Liver (tissue), 9 donors: ENCODE results near the gene BGLAP. TPM values are rescaled to one million over a fixed set of nuclear protein-coding genes. Genes with fewer than 3 reads are reported as not detected.

Experiments
- DNase-seq: peaks from one replicate; pipeline ENCODE4 v3.0.0-alpha.2; 2017; ENCODE audit warnings: low spot score
- H3K27ac ChIP-seq, 2 donors: one replicate each; pipeline ENCODE4 v1.7.0; 2013; ENCODE audit warnings: inconsistent platforms in 2 of 2, low read length in 2 of 2, control low read depth in 1 of 2, low read depth in 1 of 2, mild to moderate bottlenecking in 1 of 2
- H3K27me3 ChIP-seq, 4 donors: one replicate each; pipeline versions ENCODE4 v1.6.1 to v1.7.0; 2013; ENCODE audit warnings: low read length in 3 of 4, inconsistent platforms in 1 of 4, mild to moderate bottlenecking in 1 of 4, moderate library complexity in 1 of 4; ENCODE audit not compliant: control insufficient read depth in 4 of 4, insufficient read depth in 4 of 4
- H3K36me3 ChIP-seq, 4 donors: one replicate each; pipeline versions ENCODE4 v1.6.1 to v1.7.0; 2013; ENCODE audit warnings: low read length in 3 of 4, mild to moderate bottlenecking in 3 of 4, low read depth in 1 of 4, moderate library complexity in 1 of 4; ENCODE audit not compliant: control insufficient read depth in 4 of 4, insufficient read depth in 3 of 4
- H3K4me1 ChIP-seq, 4 donors: one replicate each; pipeline versions ENCODE4 v1.6.1 to v1.7.0; 2013; ENCODE audit warnings: low read length in 3 of 4, mild to moderate bottlenecking in 3 of 4, moderate library complexity in 1 of 4; ENCODE audit not compliant: control insufficient read depth in 4 of 4, insufficient read depth in 4 of 4
- H3K4me3 ChIP-seq, 3 donors: one replicate each; pipeline versions ENCODE4 v1.6.1 to v1.7.0; 2013; ENCODE audit warnings: low read length in 3 of 3, control low read depth in 1 of 3, low read depth in 1 of 3, mild to moderate bottlenecking in 1 of 3
- H3K9ac ChIP-seq, 2 donors: one replicate each; pipeline ENCODE4 v1.7.0; 2013; ENCODE audit warnings: low read length in 2 of 2, mild to moderate bottlenecking in 2 of 2, moderate library complexity in 2 of 2, control low read depth in 1 of 2, low read depth in 1 of 2
- H3K9me3 ChIP-seq, 4 donors: one replicate each; pipeline versions ENCODE4 v1.6.1 to v1.7.0; 2013; ENCODE audit warnings: low read length in 3 of 4; ENCODE audit not compliant: control insufficient read depth in 4 of 4
- FOXA1 ChIP-seq: IDR thresholded peaks from 2 replicates; pipeline ENCODE4 v1.6.1; 2016; ENCODE audit warnings: antibody characterized with exemption
- FOXA2 ChIP-seq: IDR thresholded peaks from 2 replicates; pipeline ENCODE4 v1.6.1; 2016; ENCODE audit warnings: antibody characterized with exemption
- GABPA ChIP-seq, 2 donors: IDR thresholded peaks in 1 of 2; conservative IDR thresholded peaks in 1 of 2; 2 replicates each; pipeline ENCODE4 v1.6.1; 2016; ENCODE audit warnings: antibody characterized with exemption in 2 of 2, mild to moderate bottlenecking in 1 of 2, moderate library complexity in 1 of 2
- HNF4A ChIP-seq, 2 donors: conservative IDR thresholded peaks; 2 replicates each; pipeline ENCODE4 v1.6.1; 2016; ENCODE audit warnings: antibody characterized with exemption in 2 of 2, mild to moderate bottlenecking in 2 of 2
- JUND ChIP-seq, 2 donors: IDR thresholded peaks; 2 replicates each; pipeline ENCODE4 v1.6.1; 2016; ENCODE audit warnings: antibody characterized with exemption in 2 of 2
- MAX ChIP-seq: IDR thresholded peaks from 2 replicates; pipeline ENCODE4 v1.6.1; 2016; ENCODE audit warnings: antibody characterized with exemption
- NR2F2 ChIP-seq: IDR thresholded peaks from 2 replicates; pipeline ENCODE4 v1.6.1; 2016; ENCODE audit warnings: antibody characterized with exemption
- RAD21 ChIP-seq, 2 donors: IDR thresholded peaks; 2 replicates each; pipeline ENCODE4 v1.6.1; 2016; ENCODE audit warnings: antibody characterized with exemption in 2 of 2, mild to moderate bottlenecking in 2 of 2
- RXRA ChIP-seq, 2 donors: IDR thresholded peaks; 2 replicates each; pipeline ENCODE4 v1.6.1; 2017 to 2018; ENCODE audit warnings: antibody characterized with exemption in 2 of 2, mild to moderate bottlenecking in 1 of 2
- SP1 ChIP-seq: IDR thresholded peaks from 2 replicates; pipeline ENCODE4 v1.6.1; 2018; ENCODE audit warnings: antibody characterized with exemption, mild to moderate bottlenecking
- TAF1 ChIP-seq: conservative IDR thresholded peaks from 2 replicates; pipeline ENCODE4 v1.6.1; 2016; ENCODE audit warnings: antibody characterized with exemption, mild to moderate bottlenecking
- YY1 ChIP-seq: IDR thresholded peaks from 2 replicates; pipeline ENCODE4 v1.6.1; 2016; ENCODE audit warnings: antibody characterized with exemption, mild to moderate bottlenecking
- WGBS: extraction: QIAGEN DNeasy Blood & Tissue Kit; methylation state at CpG from one replicate; pipeline ENCODE4 v1.1.7; 2013; 5-methylcytosine and 5-hydroxymethylcytosine counted together
- polyA plus RNA-seq, 2 donors: library from polyadenylated mRNA; stranded (reverse) in 1 of 2; unstranded in 1 of 2; fragments of 200-250 nt in 1 of 2; fragments of >200 nt in 1 of 2; fragmentation: Nextera tagmentation in 1 of 2; extraction: Ambion mirVana in 1 of 2; gene quantifications; one replicate each; pipeline versions ENCODE4 v1.2.1 to v1.2.3, GENCODE V29; 2013 to 2015
- total RNA-seq, 2 donors: library from RNA; depleted of rRNA; stranded (reverse); fragments of >200 nt; gene quantifications; one replicate each; pipeline ENCODE4 v1.2.3, GENCODE V29; 2014
- TF ChIP-seq, protein P1 (sequence below): IDR thresholded peaks from 2 replicates; pipeline ENCODE4 v1.6.1; 2016; ENCODE audit warnings: antibody characterized with exemption
- TF ChIP-seq, protein P2 (sequence below): fragments of 150-350 bp; IDR thresholded peaks from 2 replicates; pipeline ENCODE4 v1.5.1; 2017; ENCODE audit warnings: improper control_type of control experiment, low read depth, low read length; ENCODE audit not compliant: missing input control
- TF ChIP-seq, protein P3 (sequence below): IDR thresholded peaks from 2 replicates; pipeline ENCODE4 v1.6.1; 2016; ENCODE audit warnings: antibody characterized with exemption
- donor health status: healthy.
- donor health status: healthy.
- donor health status: healthy.
- donor health status: healthy.
- donor health status: healthy.

The BGLAP gene
- total and polyA plus RNA-seq, 4 donors = 0.06 to 0.75 (median 0.28) TPM; not detected in 1

- TF ChIP-seq FOXA2 = no peak
- H3K27ac ChIP-seq = no peak overlapping the region
- H3K27me3 ChIP-seq = no peaks in the 10 kb centered on the region
- WGBS = 96% methylated on average over 13 of the region's 13 CpGs
- H3K4me3 ChIP-seq = no peak overlapping the region
- no peaks in the 10 kb centered on the region for H3K9me3 ChIP-seq
- peaks cover 2 to 21% (median 14%) of the 10 kb centered on the region in 4 donors for H3K4me1 ChIP-seq
- H3K36me3 ChIP-seq = peaks cover 2 to 28% (median 17%) of the 10 kb centered on the region in 4 donors
- DNase-seq = no peak
- H3K9ac ChIP-seq = no peak overlapping the region
Observed at GRCh38 chr1:156221986-156222692, 19.8 kb upstream of the BGLAP start.

- 6% methylated on average over 2 of the region's 2 CpGs for WGBS
- DNase-seq = no peak
- Histone ChIP-seq H3K27ac (no peak overlapping the region), H3K36me3 (peaks cover 2 to 39% (median 23%) of the 10 kb centered on the region in 4 donors), H3K4me3 (no peak overlapping the region), H3K9ac (no peak overlapping the region), H3K4me1 (peaks cover 0 to 10% (median 2%) of the 10 kb centered on the region in 4 donors), H3K27me3 (no peaks in the 10 kb centered on the region), H3K9me3 (no peaks in the 10 kb centered on the region)
- TF ChIP-seq, protein P1, sequence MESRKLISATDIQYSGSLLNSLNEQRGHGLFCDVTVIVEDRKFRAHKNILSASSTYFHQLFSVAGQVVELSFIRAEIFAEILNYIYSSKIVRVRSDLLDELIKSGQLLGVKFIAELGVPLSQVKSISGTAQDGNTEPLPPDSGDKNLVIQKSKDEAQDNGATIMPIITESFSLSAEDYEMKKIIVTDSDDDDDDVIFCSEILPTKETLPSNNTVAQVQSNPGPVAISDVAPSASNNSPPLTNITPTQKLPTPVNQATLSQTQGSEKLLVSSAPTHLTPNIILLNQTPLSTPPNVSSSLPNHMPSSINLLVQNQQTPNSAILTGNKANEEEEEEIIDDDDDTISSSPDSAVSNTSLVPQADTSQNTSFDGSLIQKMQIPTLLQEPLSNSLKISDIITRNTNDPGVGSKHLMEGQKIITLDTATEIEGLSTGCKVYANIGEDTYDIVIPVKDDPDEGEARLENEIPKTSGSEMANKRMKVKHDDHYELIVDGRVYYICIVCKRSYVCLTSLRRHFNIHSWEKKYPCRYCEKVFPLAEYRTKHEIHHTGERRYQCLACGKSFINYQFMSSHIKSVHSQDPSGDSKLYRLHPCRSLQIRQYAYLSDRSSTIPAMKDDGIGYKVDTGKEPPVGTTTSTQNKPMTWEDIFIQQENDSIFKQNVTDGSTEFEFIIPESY = no peak
- peak; percentile 2 for TF ChIP-seq MAX
- no peak for TF ChIP-seq FOXA1
- TF ChIP-seq SP1 = no peak
- no peak for TF ChIP-seq NR2F2
- TF ChIP-seq YY1 = peak; percentile 2
- TF ChIP-seq, protein P2, sequence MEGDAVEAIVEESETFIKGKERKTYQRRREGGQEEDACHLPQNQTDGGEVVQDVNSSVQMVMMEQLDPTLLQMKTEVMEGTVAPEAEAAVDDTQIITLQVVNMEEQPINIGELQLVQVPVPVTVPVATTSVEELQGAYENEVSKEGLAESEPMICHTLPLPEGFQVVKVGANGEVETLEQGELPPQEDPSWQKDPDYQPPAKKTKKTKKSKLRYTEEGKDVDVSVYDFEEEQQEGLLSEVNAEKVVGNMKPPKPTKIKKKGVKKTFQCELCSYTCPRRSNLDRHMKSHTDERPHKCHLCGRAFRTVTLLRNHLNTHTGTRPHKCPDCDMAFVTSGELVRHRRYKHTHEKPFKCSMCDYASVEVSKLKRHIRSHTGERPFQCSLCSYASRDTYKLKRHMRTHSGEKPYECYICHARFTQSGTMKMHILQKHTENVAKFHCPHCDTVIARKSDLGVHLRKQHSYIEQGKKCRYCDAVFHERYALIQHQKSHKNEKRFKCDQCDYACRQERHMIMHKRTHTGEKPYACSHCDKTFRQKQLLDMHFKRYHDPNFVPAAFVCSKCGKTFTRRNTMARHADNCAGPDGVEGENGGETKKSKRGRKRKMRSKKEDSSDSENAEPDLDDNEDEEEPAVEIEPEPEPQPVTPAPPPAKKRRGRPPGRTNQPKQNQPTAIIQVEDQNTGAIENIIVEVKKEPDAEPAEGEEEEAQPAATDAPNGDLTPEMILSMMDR = no peak
- TF ChIP-seq, protein P3, sequence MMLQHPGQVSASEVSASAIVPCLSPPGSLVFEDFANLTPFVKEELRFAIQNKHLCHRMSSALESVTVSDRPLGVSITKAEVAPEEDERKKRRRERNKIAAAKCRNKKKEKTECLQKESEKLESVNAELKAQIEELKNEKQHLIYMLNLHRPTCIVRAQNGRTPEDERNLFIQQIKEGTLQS = no peak
- no peak for TF ChIP-seq HNF4A (conservative IDR thresholded peaks at IDR 0.05)
Observed at GRCh38 chr1:156225677-156226014, 16.3 kb upstream of the BGLAP start.

DNA sequence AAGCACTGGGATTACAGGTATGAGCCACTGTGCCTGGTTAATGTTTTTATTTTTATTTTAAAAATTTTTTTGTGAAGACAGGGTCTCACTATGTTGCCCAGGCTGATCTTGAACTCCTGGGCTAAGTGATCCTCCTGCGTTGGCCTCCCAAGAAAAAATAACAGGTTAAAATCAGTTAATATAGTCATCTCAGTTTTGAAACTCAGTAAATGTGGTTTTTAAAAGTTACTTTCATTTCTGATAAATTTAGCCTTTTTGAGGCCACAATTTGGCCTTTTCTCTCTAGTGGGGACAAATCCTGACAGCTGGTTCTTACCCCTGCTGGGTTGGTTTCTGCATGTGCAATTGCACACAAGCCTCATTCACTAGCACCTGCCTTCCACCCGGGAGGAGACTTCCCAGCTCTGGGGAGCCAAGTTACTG, 15.9 kb upstream of the BGLAP start:
- Histone ChIP-seq H3K4me3 (no peak overlapping the region), H3K27me3 (no peaks in the 10 kb centered on the region), H3K36me3 (peaks cover 2 to 34% (median 22%) of the 10 kb centered on the region in 4 donors), H3K27ac (no peak overlapping the region), H3K4me1 (peaks cover 0 to 10% (median 2%) of the 10 kb centered on the region in 4 donors), H3K9ac (no peak overlapping the region), H3K9me3 (no peaks in the 10 kb centered on the region)
- 73% methylated on average over 2 of the region's 2 CpGs for WGBS
- TF ChIP-seq GABPA (IDR thresholded peaks at IDR 0.05 in 1 of 2, conservative IDR thresholded peaks at IDR 0.05 in 1 of 2) (no peak), HNF4A (conservative IDR thresholded peaks at IDR 0.05) (no peak), JUND (IDR thresholded peaks at IDR 0.05) (no peak), RAD21 (IDR thresholded peaks at IDR 0.05) (no peak), MAX (no peak), RXRA (IDR thresholded peaks at IDR 0.05) (no peak), TAF1 (no peak), FOXA1 (no peak)
- TF ChIP-seq, protein P3 = no peak
- no peak for DNase-seq
